Measurements from ENCODE around the gene SGIP1.

SGIP1 gene

DNA sequence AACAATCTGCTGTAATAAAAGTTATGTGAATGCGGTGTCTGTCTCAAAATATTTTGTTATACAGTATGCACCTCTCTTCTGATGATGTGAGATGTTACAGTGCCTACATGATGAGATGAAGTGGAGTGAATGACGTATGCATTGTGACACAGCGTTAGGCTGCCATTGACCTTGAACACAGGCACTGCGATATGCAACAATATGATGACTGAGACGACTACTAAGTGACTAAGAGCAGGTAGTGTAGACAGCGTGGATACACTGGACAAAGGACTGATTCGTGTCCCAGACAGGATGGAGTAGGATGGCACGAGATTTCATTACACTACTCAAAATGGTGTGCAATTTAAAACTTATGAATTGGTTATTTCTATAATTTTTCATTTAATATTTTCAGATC lies 8.4 kb downstream of the SGIP1 start:
- Histone ChIP-seq H3K79me2 (ENCODE audit: control insufficient read depth, insufficient read depth, low read length, poor library complexity) (no peaks in the 10 kb centered on the region), H3K27me3 (ENCODE audit: insufficient read depth, low read length) (no peaks in the 10 kb centered on the region), H3K4me3 (ENCODE audit: low read depth, low read length) (no peak overlapping the region), H2BK5ac (ENCODE audit: low read depth, low read length, poor library complexity) (no peak overlapping the region), H4K8ac (ENCODE audit: low read depth, low read length) (no peak overlapping the region), H4K91ac (ENCODE audit: low read depth, low read length) (no peak overlapping the region), H3K23ac (ENCODE audit: low read length) (no peak overlapping the region), H3K4ac (ENCODE audit: low read depth, low read length) (no peak overlapping the region), H2BK12ac (ENCODE audit: low read length) (peak overlapping the region; percentile 9), H3K79me1 (ENCODE audit: low read length) (no peaks in the 10 kb centered on the region), H2AK5ac (ENCODE audit: low read length) (no peak overlapping the region), H3K9ac (ENCODE audit: low read length) (no peak overlapping the region), H3K27ac (ENCODE audit: low read depth, low read length) (no peak overlapping the region), H3K4me2 (ENCODE audit: low read length) (no peak overlapping the region), H2AFZ (ENCODE audit: insufficient read depth, low read length, poor library complexity) (no peak overlapping the region), H3K9me3 (ENCODE audit: insufficient read depth, low read depth, low read length) (no peaks in the 10 kb centered on the region), H4K12ac (ENCODE audit: low read depth, low read length) (no peak overlapping the region), H3K4me1 (ENCODE audit: control insufficient read depth in 1 of 2, insufficient read depth in 2 of 2, low read length in 2 of 2) (peaks cover 3 to 14% of the 10 kb centered on the region in 2 experiments), H3K14ac (ENCODE audit: low read length) (peak overlapping the region; percentile 5), H2BK120ac (ENCODE audit: insufficient read depth, low read length, poor library complexity) (no peak overlapping the region), H3K18ac (ENCODE audit: low read length) (no peak overlapping the region), H3K36me3 (ENCODE audit: control insufficient read depth in 1 of 2, insufficient read depth in 2 of 2, low read length in 2 of 2) (no peaks in the 10 kb centered on the region)
- DNase-seq = no peak
- no CpG with 5 or more reads among the region's 8 CpGs for WGBS (ENCODE audit: extremely low coverage, insufficient coverage, insufficient read length)

DNA sequence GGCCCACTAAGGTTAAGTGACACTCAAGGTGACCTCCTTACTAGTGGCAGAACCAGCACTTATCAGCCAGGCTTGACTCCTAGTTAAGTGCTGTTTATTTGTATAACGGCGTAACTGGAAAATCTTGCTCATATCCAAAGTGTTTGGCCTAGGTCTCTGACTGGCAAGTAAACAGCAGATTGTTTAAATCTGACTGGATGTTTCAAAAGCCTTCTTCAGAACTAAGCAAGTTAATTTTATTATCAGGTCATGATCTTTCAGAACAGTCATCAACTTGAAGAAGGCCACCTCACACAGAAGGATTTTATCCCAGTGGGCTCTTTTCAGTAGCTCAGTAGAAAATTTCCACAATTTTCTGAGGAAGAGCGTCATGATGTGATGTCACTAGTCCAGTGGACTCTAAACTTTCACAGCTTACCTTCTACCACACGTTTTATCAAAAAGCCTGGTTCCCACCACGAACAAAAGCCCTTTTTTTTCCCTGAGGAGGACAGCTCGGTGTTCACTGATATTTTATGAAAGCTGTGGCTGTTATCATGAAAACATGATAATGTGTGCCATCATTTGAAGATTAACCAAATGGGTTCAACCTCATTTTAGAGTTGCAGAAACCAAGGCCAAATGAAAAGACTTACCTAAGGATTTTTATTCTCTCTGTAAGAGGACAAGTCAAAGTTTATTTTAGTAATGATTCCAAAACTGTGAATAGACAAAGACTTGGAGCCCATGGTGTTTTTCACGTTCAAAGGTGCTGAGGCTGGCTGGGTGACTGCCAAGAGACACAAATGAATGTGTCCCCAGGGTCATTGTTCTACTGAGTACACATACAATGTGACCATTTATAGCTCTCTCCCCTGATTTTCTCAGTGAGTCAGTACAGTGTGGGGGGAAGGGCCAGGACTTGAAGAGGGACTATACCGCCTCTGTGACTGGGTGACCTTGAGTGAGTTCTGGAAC lies 9.1 kb downstream of the SGIP1 start:
- Histone ChIP-seq H3K36me3 (ENCODE audit: control insufficient read depth in 1 of 2, insufficient read depth in 2 of 2, low read length in 2 of 2) (no peaks in the 10 kb centered on the region), H3K79me1 (ENCODE audit: low read length) (no peaks in the 10 kb centered on the region), H2AK5ac (ENCODE audit: low read length) (no peak overlapping the region), H2AFZ (ENCODE audit: insufficient read depth, low read length, poor library complexity) (no peak overlapping the region), H3K27ac (ENCODE audit: low read depth, low read length) (no peak overlapping the region), H3K4me1 (ENCODE audit: control insufficient read depth in 1 of 2, insufficient read depth in 2 of 2, low read length in 2 of 2) (peaks cover 3 to 14% of the 10 kb centered on the region in 2 experiments), H3K23ac (ENCODE audit: low read length) (no peak overlapping the region), H2BK12ac (ENCODE audit: low read length) (peak overlapping the region; percentile 66), H2BK5ac (ENCODE audit: low read depth, low read length, poor library complexity) (no peak overlapping the region), H3K4ac (ENCODE audit: low read depth, low read length) (no peak overlapping the region), H3K4me2 (ENCODE audit: low read length) (no peak overlapping the region), H4K8ac (ENCODE audit: low read depth, low read length) (no peak overlapping the region), H3K4me3 (ENCODE audit: low read depth, low read length) (no peak overlapping the region), H4K91ac (ENCODE audit: low read depth, low read length) (peak overlapping the region; percentile 57), H3K27me3 (ENCODE audit: insufficient read depth, low read length) (no peaks in the 10 kb centered on the region), H4K12ac (ENCODE audit: low read depth, low read length) (no peak overlapping the region), H3K9ac (ENCODE audit: low read length) (no peak overlapping the region), H3K14ac (ENCODE audit: low read length) (peak overlapping the region; percentile 40), H3K18ac (ENCODE audit: low read length) (no peak overlapping the region), H3K79me2 (ENCODE audit: control insufficient read depth, insufficient read depth, low read length, poor library complexity) (no peaks in the 10 kb centered on the region), H2BK120ac (ENCODE audit: insufficient read depth, low read length, poor library complexity) (peak overlapping the region; percentile 31), H3K9me3 (ENCODE audit: insufficient read depth, low read depth, low read length) (no peaks in the 10 kb centered on the region)
- no CpG with 5 or more reads among the region's 8 CpGs for WGBS (ENCODE audit: extremely low coverage, insufficient coverage, insufficient read length)
- peak in 1 of 2 donors; percentile 39 for DNase-seq

DNA sequence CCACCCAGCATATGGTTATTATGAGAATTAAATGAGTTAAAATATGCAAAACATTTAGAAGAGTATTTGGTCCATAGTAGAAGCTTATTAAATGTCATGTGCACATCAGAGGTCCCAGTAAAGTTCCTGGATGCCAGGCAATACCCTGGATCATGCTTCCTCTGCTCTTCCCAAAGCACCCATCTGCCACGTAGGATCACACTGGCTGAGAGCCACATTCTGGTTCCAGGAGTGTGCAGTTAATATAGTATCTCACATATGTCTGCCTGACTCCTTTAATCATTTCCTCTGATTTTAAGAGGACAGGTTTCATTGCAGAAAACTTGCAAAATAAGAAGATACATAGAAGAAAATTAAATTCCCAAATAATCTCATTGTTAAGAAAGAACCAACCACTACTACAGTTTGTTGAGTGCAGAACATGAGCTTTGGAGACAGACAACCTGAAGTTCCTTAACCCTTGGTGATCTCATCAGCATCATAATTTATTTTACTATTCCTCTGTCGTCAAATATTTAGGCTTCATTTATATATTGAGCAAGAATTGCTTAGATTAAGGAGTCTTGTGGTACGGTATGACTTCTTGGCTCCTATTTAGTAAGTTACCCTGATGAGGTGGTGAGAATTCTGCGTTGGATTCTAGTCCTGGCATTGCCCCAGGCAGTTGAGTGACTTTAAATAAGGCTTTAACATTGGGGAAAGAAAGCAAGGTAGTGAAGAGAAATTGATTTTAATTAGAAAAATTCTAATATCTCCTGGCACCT lies 12.3 kb downstream of the SGIP1 start:
- Histone ChIP-seq H2BK120ac (ENCODE audit: insufficient read depth, low read length, poor library complexity) (no peak overlapping the region), H3K14ac (ENCODE audit: low read length) (no peak overlapping the region), H2AFZ (ENCODE audit: insufficient read depth, low read length, poor library complexity) (no peak overlapping the region), H3K36me3 (ENCODE audit: control insufficient read depth in 1 of 2, insufficient read depth in 2 of 2, low read length in 2 of 2) (no peaks in the 10 kb centered on the region), H2BK5ac (ENCODE audit: low read depth, low read length, poor library complexity) (no peak overlapping the region), H3K27ac (ENCODE audit: low read depth, low read length) (no peak overlapping the region), H4K8ac (ENCODE audit: low read depth, low read length) (no peak overlapping the region), H3K79me1 (ENCODE audit: low read length) (no peaks in the 10 kb centered on the region), H3K23ac (ENCODE audit: low read length) (no peak overlapping the region), H3K27me3 (ENCODE audit: insufficient read depth, low read length) (no peaks in the 10 kb centered on the region), H3K4me2 (ENCODE audit: low read length) (no peak overlapping the region), H3K4me1 (ENCODE audit: control insufficient read depth in 1 of 2, insufficient read depth in 2 of 2, low read length in 2 of 2) (peaks cover 3 to 7% of the 10 kb centered on the region in 2 experiments), H2AK5ac (ENCODE audit: low read length) (no peak overlapping the region), H3K4ac (ENCODE audit: low read depth, low read length) (no peak overlapping the region), H3K9ac (ENCODE audit: low read length) (no peak overlapping the region), H4K12ac (ENCODE audit: low read depth, low read length) (no peak overlapping the region), H3K18ac (ENCODE audit: low read length) (no peak overlapping the region), H2BK12ac (ENCODE audit: low read length) (no peak overlapping the region), H3K4me3 (ENCODE audit: low read depth, low read length) (no peak overlapping the region), H3K79me2 (ENCODE audit: control insufficient read depth, insufficient read depth, low read length, poor library complexity) (no peaks in the 10 kb centered on the region), H3K9me3 (ENCODE audit: insufficient read depth, low read depth, low read length) (no peaks in the 10 kb centered on the region), H4K91ac (ENCODE audit: low read depth, low read length) (no peak overlapping the region)
- no CpG with 5 or more reads among the region's 4 CpGs for WGBS (ENCODE audit: extremely low coverage, insufficient coverage, insufficient read length)
- DNase-seq = no peak

- Histone ChIP-seq H4K8ac (ENCODE audit: low read depth, low read length) (no peak overlapping the region), H2BK12ac (ENCODE audit: low read length) (no peak overlapping the region), H3K9ac (ENCODE audit: low read length) (no peak overlapping the region), H3K27ac (ENCODE audit: low read depth, low read length) (no peak overlapping the region), H3K4me1 (ENCODE audit: control insufficient read depth in 1 of 2, insufficient read depth in 2 of 2, low read length in 2 of 2) (no peaks in the 10 kb centered on the region), H3K4ac (ENCODE audit: low read depth, low read length) (no peak overlapping the region), H3K23ac (ENCODE audit: low read length) (no peak overlapping the region), H2AK5ac (ENCODE audit: low read length) (no peak overlapping the region), H3K27me3 (ENCODE audit: insufficient read depth, low read length) (no peaks in the 10 kb centered on the region), H3K18ac (ENCODE audit: low read length) (no peak overlapping the region), H4K12ac (ENCODE audit: low read depth, low read length) (no peak overlapping the region), H2AFZ (ENCODE audit: insufficient read depth, low read length, poor library complexity) (no peak overlapping the region), H3K36me3 (ENCODE audit: control insufficient read depth in 1 of 2, insufficient read depth in 2 of 2, low read length in 2 of 2) (no peaks in the 10 kb centered on the region), H2BK5ac (ENCODE audit: low read depth, low read length, poor library complexity) (no peak overlapping the region), H4K91ac (ENCODE audit: low read depth, low read length) (no peak overlapping the region), H3K14ac (ENCODE audit: low read length) (no peak overlapping the region), H3K4me3 (ENCODE audit: low read depth, low read length) (no peak overlapping the region), H3K4me2 (ENCODE audit: low read length) (no peak overlapping the region), H3K79me2 (ENCODE audit: control insufficient read depth, insufficient read depth, low read length, poor library complexity) (no peaks in the 10 kb centered on the region), H2BK120ac (ENCODE audit: insufficient read depth, low read length, poor library complexity) (no peak overlapping the region), H3K9me3 (ENCODE audit: insufficient read depth, low read depth, low read length) (no peaks in the 10 kb centered on the region), H3K79me1 (ENCODE audit: low read length) (no peaks in the 10 kb centered on the region)
- DNase-seq = no peak
Observed at GRCh38 chr1:66549017-66549416, 15.1 kb downstream of the SGIP1 start.

Data from trophoblast cell (in vitro differentiated cells and primary cell).